Measurements from ENCODE around the gene CHD9. TPM values are rescaled to one million over a fixed set of nuclear protein-coding genes. Genes with fewer than 3 reads are reported as not detected.
"Not testable (repeated sequence)": the region's sequence is repeated elsewhere in the genome, so short reads cannot be mapped to it uniquely, and the experiment has no call there.

CHD9 gene
- total RNA-seq, 1 donor from 2014 or later, result 126 TPM

DNA sequence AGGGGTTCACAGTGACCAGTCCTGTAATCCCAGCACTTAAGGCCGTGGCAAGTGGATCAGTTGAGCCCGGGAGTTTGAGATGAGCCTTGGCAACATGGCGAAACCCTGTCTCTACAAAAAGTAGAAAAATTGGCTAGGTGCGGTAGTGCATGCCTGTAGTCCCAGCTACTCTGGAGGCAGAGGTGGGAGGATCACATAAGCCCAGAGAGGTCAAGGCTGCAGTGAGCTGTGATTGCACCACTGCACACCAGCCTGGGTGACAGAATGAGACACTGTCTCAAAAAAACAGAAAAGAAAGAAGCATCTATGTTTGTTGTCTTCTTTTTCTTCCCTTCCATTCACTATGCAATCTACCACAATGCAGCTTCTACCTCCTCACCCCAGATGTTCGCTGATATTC is 227.5 kb downstream of the CHD9 start:
- DNase-seq, result no peak

DNA sequence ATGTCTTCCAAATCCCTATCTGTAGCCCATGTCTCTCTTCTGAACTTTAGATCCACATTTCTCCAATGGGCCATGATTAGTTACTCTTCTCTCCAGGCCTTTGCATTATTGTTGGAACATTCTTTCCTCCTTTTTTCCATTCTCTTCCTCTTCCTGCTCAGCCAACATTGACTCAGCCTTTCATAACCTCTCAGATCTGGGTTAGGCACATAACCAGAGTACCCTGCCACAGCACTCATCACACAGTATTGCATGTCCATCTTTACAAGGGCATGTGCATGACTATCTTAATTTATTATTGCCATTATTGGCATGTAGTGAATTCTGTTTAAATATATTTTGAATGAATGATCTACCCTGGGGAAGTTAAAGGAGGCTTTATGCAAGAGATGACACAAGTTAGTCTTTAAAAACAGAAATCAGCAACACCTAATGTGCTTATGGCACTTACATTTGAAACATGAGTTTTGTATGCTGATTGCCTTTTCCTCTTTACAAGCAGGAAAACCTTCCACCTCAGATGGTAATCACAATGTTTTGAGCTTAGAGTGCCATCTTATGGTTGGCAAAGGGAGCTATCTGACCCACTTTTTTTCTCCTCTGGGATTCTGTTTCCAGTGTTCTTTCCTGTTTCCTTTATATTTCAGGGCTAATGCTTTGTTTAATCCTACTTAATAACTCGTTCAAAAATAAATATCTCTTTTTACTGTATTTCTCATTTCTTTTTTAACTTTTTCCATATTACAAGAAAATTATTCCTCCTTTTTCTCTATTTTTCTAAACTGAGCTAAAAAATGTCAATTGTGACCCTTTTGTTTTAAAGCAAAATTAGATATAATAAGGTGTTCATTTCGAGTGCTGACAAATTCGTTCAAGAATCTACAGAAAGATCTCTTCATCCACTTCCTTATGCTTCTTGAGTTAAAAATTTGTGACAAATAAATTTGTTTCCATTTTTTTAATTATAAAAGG is 228.5 kb downstream of the CHD9 start:
- peak; percentile 41 for DNase-seq

DNA sequence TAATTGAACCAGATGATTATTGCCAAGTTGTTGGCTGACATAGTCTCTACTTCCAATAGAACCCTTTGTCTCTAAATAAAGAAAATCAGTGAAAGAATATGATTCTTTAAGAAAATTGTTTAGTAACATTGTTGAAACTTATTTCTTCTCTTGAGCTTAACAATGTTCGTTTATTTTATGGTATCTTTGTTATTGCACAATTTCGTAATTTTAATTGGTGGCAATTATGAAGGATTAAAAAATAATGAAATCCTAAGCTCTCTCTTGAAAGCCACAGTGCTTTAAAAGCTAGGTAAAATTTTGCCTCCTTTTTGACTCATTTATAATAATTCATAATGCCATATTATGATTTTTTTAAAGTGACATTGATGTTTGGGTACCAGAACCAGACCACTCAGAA is 230.4 kb downstream of the CHD9 start:
- DNase-seq, result no peak

DNA sequence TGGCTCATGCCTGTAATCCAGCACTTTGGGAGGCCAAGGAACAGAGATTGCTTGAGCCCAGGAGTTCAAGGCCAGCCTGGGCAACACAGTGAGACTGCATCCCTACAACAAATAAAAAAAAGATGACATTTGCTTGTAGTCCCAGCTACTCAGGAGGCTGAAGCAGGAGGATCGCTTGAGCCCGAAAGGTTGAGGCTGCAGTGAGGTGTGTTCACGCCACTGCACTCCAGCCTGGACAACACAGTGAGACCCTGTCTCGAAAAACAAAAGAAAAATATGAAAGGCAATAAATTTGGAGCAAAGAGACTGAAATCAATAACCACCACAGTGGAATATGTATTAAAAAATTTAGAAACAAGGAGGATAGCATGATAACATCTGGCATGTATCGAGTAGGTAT is 235.7 kb downstream of the CHD9 start:
- no peak for DNase-seq

DNA sequence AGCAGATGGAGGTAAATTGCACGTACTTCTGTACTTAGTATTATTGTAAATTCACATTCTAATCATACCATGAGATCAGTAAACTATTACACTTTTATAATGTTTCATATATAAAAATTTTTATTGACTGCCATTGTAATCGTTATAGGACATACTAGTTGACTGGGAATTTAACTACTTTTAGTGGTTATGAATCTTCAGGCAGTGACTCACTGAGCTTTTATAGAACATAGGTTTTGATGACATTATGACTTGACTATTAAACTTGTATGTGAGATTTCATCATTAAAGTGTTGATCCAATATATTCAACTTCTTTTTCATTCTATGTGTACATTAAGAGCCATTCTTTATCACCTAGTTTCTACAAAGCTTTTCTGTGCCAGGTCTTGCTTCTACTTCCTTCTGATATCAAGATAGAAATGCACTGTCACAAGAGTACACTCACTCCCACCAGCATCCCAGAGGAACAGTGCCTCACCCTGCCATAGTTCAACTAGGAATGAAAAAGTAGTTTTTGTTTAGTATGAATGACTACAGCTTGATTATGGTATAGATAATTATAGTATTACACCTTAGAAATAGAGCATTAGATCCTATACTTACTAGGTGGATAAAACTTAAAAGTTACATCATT is 237.1 kb downstream of the CHD9 start:
- DNase-seq, result no peak

DNA sequence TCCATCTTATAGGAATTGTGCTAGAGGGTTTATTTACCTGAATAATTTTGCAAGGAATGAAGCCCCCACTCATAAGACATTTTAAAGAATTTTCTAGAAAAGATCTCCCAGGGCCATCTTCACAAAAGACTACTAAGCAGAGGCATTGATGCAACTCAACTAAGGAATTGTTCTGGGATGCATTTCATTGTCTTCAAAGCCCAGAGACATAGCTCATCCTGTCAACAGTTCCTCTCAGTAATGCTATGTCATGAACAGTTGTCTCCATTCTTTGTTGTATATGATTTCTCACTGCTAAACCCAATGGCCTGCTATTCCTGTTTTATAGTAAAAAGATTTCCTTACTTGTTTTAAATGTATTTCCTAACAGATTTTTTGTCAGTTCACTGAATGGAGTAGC is 242.7 kb downstream of the CHD9 start:
- no peak for DNase-seq

DNA sequence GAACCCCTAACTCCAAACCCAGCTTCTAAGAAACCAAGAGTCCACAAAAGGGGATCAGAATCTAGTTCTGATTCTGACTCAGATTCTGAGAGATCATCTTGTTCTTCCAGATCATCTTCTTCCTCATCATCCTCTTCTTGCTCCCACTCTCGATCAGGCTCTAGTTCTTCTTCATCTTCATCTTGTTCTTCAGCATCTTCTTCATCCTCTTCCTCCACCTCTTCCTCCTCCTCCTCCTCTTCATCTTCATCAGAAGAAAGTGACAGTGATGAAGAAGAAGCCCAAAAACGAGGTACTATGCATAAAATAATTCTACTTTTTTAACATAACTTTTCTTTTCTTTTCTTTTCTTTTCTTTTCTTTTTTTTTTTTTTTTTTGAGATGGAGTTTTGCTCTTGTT is 249.5 kb downstream of the CHD9 start:
- DNase-seq, result no peak

DNA sequence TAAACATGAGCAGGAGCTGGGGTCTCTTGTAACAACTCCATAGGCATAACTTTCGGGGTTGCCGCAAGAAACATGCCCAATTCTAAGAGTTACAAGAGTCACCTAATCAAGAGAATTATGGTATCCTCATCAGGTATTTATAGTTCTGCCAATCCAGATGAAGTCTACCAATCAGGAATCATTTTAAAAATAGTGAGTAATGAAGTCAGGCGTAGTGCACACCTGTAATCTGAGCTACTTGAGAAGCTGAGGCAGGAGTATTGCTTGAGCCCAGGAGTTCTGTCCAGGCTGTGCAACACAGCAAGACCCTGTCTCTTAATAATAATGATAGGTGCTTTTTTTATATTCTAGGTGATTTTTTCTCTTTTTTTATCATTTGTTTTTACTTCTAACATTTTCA is 251.0 kb downstream of the CHD9 start:
- no peak for DNase-seq

DNA sequence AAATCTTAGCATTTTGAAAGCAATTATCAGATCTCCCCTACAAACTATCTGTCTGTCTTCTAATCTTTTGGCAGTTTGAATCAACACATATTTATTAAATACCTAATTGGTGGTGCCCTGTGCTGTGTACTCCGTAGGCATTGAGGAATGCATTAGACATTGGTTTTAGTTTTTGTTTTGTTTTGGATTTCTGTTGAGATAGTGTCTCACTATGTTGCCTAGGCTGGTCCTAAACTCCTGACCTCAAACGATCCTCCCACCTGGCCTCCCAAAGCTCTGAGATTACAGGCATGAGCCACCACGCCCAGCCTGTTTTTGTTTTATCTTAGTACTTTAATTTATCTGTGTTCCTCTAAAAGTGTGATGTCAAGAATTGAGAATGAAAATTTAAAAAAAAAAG is 254.7 kb downstream of the CHD9 start:
- DNase-seq, result no peak

DNA sequence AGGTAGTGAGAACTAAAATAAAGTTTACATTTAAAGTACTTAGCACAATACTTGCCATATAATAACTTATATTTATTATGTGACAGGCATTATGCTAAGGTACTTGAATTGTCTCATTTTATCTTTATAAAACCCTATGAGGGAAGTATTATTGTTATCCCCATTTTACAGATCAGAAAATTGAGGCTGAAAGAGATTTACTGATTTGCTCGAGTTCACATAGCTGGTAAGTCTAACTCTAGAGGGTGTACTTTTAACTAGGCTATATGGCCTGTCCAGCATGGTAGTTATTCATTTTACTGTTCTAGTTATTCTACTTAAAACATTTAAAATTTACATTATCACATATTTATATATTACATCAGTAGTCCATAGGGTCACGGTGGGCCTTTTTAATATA is 266.2 kb downstream of the CHD9 start:
- no peak for DNase-seq

DNA sequence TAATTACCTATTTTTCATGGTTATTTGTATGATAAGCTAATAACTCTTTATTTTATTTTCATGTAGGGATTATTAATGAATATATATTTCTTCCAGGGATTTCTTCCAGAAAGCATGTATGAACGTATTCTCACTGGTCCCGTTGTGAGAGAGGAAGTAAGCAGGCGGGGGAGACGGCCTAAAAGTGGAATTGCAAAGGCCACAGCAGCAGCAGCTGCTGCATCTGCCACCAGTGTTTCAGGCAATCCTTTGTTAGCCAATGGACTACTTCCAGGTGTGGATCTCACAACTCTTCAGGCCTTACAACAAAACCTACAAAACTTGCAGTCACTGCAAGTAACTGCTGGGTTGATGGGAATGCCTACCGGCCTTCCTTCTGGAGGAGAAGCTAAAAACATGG is 269.1 kb downstream of the CHD9 start:
- no peak for DNase-seq

DNA sequence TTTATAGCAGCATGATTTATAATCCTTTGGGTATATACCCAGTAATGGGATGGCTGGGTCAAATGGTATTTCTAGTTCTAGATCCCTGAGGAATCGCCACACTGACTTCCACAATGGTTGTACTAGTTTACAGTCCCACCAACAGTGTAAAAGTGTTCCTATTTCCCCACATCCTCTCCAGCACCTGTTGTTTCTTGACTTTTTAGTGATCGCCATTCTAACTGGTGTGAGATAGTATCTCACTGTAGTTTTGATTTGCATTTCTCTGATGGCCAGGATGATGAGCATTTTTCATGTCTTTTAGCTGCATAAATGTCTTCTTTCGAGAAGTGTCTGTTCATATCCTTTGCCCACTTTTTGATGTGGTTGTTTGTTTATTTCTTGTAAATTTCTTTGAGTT is 276.2 kb downstream of the CHD9 start:
- not testable (repeated sequence) for DNase-seq

DNA sequence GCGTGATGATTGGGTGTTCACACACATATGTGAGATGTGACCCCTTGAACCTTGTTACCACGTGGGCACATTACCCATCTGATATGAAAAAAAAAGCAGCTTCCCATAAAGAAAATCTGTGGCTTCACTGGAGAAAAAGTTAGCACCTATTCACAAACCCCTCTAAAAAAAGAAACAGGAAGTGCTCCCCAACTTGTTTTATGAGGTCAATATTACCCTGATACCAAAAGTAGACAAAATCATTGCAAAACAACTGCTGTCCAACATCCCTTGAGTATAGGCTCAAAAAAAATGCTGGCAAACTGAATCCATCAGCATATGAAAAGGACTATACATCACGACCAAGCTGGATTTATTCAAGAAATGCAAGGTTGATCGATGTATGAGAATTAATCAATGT is 279.8 kb downstream of the CHD9 start:
- no peak for DNase-seq

DNA sequence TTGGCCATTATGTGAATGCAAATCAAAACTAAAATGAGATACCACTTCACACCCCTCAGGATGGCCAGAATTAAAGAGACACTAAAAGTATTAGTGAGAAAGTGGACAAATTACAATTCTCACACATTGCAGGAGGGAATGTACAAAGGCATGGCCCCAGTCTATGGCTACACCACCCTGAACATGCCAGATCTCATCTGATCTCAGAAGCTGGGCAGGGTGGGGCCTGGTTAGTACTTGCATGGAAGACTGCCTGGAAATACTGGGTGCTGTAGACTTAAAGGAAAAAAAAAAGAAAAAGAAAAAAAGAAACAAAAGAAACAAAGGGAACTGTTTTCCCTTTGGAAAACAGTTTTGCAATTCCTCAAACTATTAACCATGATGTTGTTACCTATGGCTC is 282.5 kb downstream of the CHD9 start:
- no peak for DNase-seq

DNA sequence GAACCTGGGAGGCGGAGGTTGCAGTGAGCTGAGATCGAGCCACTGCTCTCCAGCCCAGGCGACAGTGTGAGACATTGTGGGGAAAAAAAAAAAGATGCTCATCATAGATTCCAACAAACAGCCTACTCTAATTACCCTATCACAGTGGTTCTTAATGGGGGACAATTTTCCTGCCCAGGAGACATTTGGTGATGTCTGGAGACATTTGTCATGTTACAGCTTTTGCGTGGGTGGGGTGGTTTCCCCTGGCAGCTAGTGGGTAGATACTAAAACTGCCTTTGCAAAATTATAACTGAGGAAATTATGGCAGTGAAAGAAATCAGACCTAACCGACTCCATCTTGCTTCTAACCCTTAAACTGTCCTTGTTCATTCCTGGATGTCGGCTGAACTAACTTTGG is 287.0 kb downstream of the CHD9 start:
- no peak for DNase-seq

DNA sequence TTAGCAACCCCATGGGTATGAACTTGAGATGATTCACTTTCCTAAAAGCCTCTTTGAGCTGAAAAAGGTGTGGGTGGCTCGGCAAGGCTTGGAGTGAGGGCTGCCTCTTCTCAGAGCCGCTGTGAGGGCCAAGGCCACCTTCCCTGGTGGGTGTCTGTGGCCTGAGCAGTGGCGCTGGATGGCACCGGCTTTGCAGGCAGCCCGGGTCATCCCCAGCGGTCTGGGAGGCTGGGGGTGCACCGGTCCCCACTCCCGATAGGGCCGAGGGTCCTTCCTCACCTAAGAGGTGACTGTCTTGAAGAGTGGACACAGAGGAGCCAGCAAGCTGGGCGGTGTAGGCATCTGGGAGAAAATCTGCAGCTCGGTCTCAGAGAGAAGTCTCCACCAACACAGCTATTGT is 300.3 kb downstream of the CHD9 start:
- no peak for DNase-seq

DNA sequence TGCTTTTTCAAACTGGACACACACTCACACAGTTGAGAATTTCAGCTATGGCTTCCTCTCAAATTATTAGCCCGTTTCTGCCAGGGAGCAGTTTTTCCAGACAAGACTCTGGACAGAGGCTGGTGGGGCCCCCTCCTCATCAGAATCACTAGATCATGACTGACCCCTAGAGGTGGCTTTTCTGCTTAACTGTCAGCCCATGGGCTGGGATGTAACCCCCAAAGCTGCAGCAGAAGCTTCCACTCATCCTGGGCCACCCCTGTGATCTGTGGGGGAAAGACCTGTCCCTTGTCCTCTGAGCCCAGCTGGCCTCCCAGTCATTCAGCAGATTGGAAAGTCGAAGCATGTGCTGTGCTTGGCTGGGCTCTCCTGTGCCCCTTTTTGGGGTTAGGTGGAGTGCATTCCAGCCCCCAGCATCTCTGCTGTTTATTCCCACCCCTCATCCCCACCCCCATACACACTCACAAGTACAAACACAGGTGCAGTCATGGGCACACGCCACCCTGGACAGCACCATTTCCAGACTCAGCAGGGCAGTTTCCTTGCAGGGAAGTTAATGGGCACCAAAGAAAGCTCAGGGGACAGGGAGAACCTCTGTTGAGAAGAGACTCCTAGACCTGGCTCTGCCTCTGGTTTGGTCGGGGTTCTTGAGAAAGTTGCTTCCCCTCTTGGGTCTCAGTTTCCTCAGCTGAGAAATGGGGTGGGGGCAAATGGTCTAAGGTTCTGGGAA is 301.9 kb downstream of the CHD9 start:
- DNase-seq, result no peak

DNA sequence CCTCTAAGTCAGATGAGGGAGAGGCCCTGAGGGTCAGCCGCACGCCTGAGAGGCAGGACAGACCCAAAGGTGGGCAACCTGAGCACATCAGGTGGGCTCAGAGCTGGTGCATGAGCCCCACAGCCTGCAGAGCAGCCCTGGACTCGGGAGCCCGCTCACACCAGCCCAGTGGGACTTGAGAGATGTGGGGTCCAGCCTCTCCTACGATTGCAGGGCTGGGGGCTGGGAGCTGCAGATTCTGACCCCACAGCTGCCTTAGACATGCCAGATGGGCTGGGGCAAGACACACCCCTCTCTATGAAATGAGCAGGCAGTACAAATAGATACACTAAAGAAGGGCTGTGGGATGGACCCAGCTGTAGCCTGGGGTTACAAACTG is 302.4 kb downstream of the CHD9 start:
- DNase-seq, result no peak

DNA sequence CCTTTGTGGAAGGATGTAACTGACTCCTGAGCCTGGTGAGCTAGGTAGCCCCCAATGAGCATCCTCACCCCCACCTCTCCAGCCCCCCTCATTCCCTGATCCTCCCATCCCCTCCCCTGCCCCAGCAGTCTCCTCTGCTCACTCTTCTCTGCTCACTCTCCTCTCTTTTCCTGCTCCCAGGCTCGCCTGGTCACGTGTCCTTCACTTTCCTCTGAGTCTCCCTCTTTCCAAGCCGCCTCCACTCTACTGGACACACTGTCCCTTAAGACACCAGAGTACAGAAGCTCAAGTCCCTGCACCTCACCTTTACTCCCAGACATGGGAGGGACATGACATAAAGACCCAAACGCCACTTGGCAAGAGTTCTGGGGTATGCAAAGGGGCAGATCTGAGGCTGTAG is 303.2 kb downstream of the CHD9 start:
- no peak for DNase-seq

DNA sequence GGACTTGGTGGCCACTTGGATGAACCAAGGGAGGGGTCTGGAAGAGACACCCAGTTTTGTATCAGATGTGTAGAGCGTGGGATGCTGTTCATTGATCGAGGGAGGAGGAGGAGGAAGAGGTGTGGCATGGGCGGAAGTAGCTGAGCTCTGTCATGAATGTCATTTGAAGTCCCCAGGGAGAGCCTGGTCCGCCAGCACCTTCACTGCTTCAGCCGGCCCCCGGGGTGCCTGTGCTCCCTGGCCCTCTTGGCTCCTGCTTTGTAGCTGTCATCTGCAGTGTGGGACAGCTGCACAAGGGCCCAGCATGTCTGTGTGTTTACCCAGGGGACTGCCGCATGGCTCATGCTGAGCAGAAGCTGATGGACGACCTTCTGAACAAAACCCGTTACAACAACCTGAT is 304.1 kb downstream of the CHD9 start:
- no peak for DNase-seq

DNA sequence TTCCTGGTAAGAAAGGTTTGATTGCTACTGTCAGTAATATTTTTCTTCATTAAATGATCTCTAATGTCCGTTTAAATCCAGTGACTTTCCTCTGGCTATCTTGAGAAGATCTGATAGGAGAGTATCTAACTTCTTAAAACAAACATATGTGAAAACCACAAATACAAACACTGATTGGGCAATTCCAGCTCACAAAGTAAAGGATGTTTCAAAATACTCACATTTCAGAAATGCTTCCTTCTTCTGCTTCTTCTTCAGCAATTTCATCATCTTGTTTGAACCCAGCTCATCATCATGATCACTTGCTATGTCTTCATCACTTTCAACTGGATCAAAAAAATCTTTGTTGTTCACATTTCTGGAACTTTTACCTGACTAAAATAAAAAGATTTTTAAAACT is 315.1 kb downstream of the CHD9 start:
- DNase-seq, result no peak

DNA sequence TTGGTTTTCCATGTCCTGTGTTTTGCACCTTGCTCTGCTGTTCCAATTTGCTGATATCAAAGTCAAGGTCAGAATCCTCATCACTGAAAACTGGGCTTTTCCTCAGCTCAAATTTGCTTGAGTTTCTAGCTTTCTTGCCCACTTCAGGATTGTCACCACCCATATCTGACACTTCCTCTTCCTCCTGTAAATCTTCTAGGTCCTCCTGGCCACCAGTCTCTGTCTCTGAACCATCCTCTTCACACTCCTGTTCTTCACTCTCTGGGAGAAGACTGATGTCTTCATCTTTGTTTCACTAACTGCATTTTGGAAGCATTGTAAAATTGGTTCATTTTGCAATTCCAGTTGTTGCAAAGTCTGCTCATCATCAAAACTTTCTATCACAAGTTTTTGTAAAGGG is 316.0 kb downstream of the CHD9 start:
- no peak for DNase-seq
